B cell (primary cell): Measurements from ENCODE around the gene GFI1B. TPM values are rescaled to one million over a fixed set of nuclear protein-coding genes. Genes with fewer than 3 reads are reported as not detected.

Experiments
- ATAC-seq: fragments of 200-7000 bp; cut with Tn5 transposase; one replicate; pipeline ENCODE4 v1.10.0; 2021; ENCODE audit warnings: low read depth, mild to moderate bottlenecking, moderate number of reproducible peaks, moderate library complexity
- CTCF ChIA-PET: fragments of 350-600 bp; sonication (Branson Sonifier 250); formaldehyde crosslinking; loops from one replicate; lab custom pipeline; 2021; ENCODE audit warnings: antibody characterized with exemption, inconsistent platforms; lab: Charles Lee
- POLR2A ChIA-PET: fragments of 350-600 bp; sonication (Branson Sonifier 250); formaldehyde crosslinking; loops from one replicate; lab custom pipeline; 2021; ENCODE audit warnings: antibody characterized with exemption; lab: Charles Lee
- DNase-seq: peaks from one replicate; pipeline ENCODE4 v3.0.0; 2013
- H2AFZ ChIP-seq: 2 replicates; pipeline ENCODE4 v1.6.1; 2012; ENCODE audit warnings: mild to moderate bottlenecking, low read depth, low read length; ENCODE audit not compliant: insufficient read depth, poor library complexity, severe bottlenecking
- H3K27ac ChIP-seq, 2 donors: 1 replicate in 1 of 2; 2 replicates in 1 of 2; pipeline ENCODE4 v1.5.1; 2012 to 2013; ENCODE audit warnings: low read length in 2 of 2, mild to moderate bottlenecking in 2 of 2, moderate library complexity in 1 of 2
- H3K27me3 ChIP-seq, 4 experiments: fragments of 200-600 bp in 1 of 4; sonication (generic) in 1 of 4; replicated peaks in 1 of 4; 1 replicate in 2 of 4; 2 replicates in 2 of 4; pipeline versions ENCODE4 v1.6.1 to v1.7.0; 2013 to 2016; ENCODE audit warnings: low read length in 3 of 4, mild to moderate bottlenecking in 2 of 4, mixed read lengths in 1 of 4, moderate library complexity in 1 of 4; ENCODE audit not compliant: insufficient read depth in 4 of 4, control insufficient read depth in 3 of 4; ENCODE audit errors: control extremely low read depth in 1 of 4
- H3K36me3 ChIP-seq, 2 experiments: replicated peaks in 1 of 2; 1 replicate in 1 of 2; 2 replicates in 1 of 2; pipeline versions ENCODE4 v1.6.1 to v1.7.1; 2013; ENCODE audit warnings: low read length in 1 of 2; ENCODE audit not compliant: insufficient read depth in 2 of 2, control insufficient read depth in 1 of 2; ENCODE audit errors: control extremely low read depth in 1 of 2, extremely low read depth in 1 of 2
- H3K4me1 ChIP-seq, 2 donors: fragments of 200-600 bp in 1 of 2; sonication (generic) in 1 of 2; 1 replicate in 1 of 2; 2 replicates in 1 of 2; pipeline versions ENCODE4 v1.5.1 to v1.6.1; 2013 to 2017; ENCODE audit warnings: low read length in 2 of 2; ENCODE audit not compliant: control insufficient read depth in 2 of 2, insufficient read depth in 2 of 2
- H3K4me2 ChIP-seq: replicated peaks from 2 replicates; pipeline ENCODE3; 2012; ENCODE audit warnings: mild to moderate bottlenecking, low read depth, low read length; ENCODE audit not compliant: poor library complexity, severe bottlenecking
- H3K4me3 ChIP-seq, 5 experiments: fragments of 200-600 bp in 1 of 5; sonication (generic) in 1 of 5; 1 replicate in 3 of 5; 2 replicates in 2 of 5; pipeline versions ENCODE4 v1.5.1 to v1.7.0; 2011 to 2016; ENCODE audit warnings: low read length in 4 of 5, mild to moderate bottlenecking in 4 of 5, low read depth in 2 of 5, control low read depth in 1 of 5, moderate library complexity in 1 of 5; ENCODE audit not compliant: insufficient read depth in 1 of 5; ENCODE audit errors: control extremely low read depth in 1 of 5, extremely low read depth in 1 of 5
- H3K79me2 ChIP-seq: fragments of 200-600 bp; sonication (generic); one replicate; pipeline ENCODE4 v1.6.0; 2016; ENCODE audit warnings: low read length; ENCODE audit not compliant: control insufficient read depth, insufficient read depth
- H3K9ac ChIP-seq: fragments of 200-600 bp; sonication (generic); 2 replicates; pipeline ENCODE4 v1.6.1; 2017; ENCODE audit warnings: mild to moderate bottlenecking, low read length, moderate library complexity
- H3K9me3 ChIP-seq, 3 donors: one replicate each; pipeline versions ENCODE4 v1.6.1 to v1.7.1; 2013; ENCODE audit warnings: low read length in 2 of 3; ENCODE audit not compliant: control insufficient read depth in 2 of 3, insufficient read depth in 1 of 3; ENCODE audit errors: control extremely low read depth in 1 of 3
- H4K20me1 ChIP-seq: 2 replicates; pipeline ENCODE4 v1.6.0; 2012; ENCODE audit warnings: mild to moderate bottlenecking, low read length; ENCODE audit not compliant: insufficient read depth, control insufficient read depth, poor library complexity, severe bottlenecking
- H3K27ac Mint-ChIP-seq: one replicate; pipeline ENCODE4 v1.8.0; 2021; ENCODE audit warnings: mixed read lengths
- H3K27me3 Mint-ChIP-seq: one replicate; pipeline ENCODE4 v1.8.0; 2021; ENCODE audit warnings: mixed read lengths
- H3K4me1 Mint-ChIP-seq: one replicate; pipeline ENCODE4 v1.8.0; 2021; ENCODE audit warnings: mixed read lengths
- H3K4me3 Mint-ChIP-seq: one replicate; pipeline ENCODE4 v1.8.0; 2021; ENCODE audit warnings: mixed read lengths
- H3K9me3 Mint-ChIP-seq: one replicate; pipeline ENCODE4 v1.8.0; 2022; ENCODE audit warnings: mixed read lengths; ENCODE audit not compliant: insufficient read depth
- EZH2 ChIP-seq: IDR thresholded peaks from 2 replicates; pipeline ENCODE4 v1.6.1; 2012; ENCODE audit warnings: borderline replicate concordance, low read depth, mild to moderate bottlenecking, moderate library complexity, low read length; ENCODE audit not compliant: insufficient read depth, poor library complexity, severe bottlenecking
- WGBS: methylation state at CpG from one replicate; pipeline ENCODE4 v1.1.5; 2013; ENCODE audit warnings: missing lambda C conversion rate; ENCODE audit not compliant: insufficient coverage; 5-methylcytosine and 5-hydroxymethylcytosine counted together
- intact Hi-C: fragments of 100-400 bp; cut with micrococcal nuclease; formaldehyde crosslinking; loops from one replicate; pipeline ENCODE4 v1.10.0; 2022
- polyA plus RNA-seq: library from polyadenylated mRNA; depleted of rRNA; stranded (reverse); fragments of >200 nt; gene quantifications from 2 replicates; pipeline ENCODE4 v1.2.3, GENCODE V29; 2012
- total RNA-seq, 2 donors: library from RNA; stranded (reverse); fragments of 120-200 nt in 1 of 2; gene quantifications; 1 replicate in 1 of 2; 2 replicates in 1 of 2; pipeline versions ENCODE4 v1.2.3 to v1.2.4, GENCODE V29; 2013 to 2022
- TF ChIP-seq, protein P1 (sequence below): fragments of 200-600 bp; IDR thresholded peaks from one replicate; pipeline ENCODE4 v1.8.0; 2022; ENCODE audit warnings: antibody characterized with exemption, mild to moderate bottlenecking

Gene GFI1B
- total and polyA plus RNA-seq, 2 donors (not counting 1 experiment from before 2014, with no cell fraction given): 0.09 TPM; not detected in 1

DNA sequence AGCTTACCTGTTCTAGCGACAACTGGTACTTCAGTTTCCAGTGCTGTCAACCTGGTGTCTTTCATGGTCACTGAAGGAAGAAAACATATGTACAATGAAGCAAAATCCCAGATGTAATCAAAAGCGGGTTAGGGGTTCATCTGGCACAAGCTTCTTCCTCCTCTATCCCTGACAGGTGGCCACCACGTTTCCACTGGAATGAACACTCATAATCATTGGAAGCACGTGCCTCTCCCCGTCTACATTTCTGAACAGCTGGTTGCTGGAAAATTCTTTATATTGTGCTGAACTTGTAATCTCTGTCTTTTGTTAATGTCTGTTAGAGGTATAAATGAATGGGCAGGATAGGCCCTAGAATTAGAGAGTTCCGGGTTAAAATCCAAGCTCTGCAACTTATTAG, 43.5 kb upstream of the GFI1B start:
- Histone ChIP-seq H3K27me3 (no peaks in the 10 kb centered on the region), H2AFZ (no peak overlapping the region), H3K27ac (no peak overlapping the region), H3K36me3 (peaks cover 4 to 26% of the 10 kb centered on the region in 2 experiments), H3K9me3 (no peaks in the 10 kb centered on the region), H3K9ac (no peak overlapping the region), H4K20me1 (peaks cover 52% of the 10 kb centered on the region), H3K4me1 (no peaks in the 10 kb centered on the region), H3K4me2 (no peak overlapping the region), H3K4me3 (no peak overlapping the region), H3K79me2 (peaks cover 47% of the 10 kb centered on the region)
- no peak for DNase-seq
- no peaks in the 10 kb centered on the region for H3K4me1 Mint-ChIP-seq
- intact Hi-C loops: no loop called here
- H3K27me3 Mint-ChIP-seq: no peaks in the 10 kb centered on the region
- ATAC-seq: no peak
- no peak overlapping the region for H3K4me3 Mint-ChIP-seq
- TF ChIP-seq, protein P1, sequence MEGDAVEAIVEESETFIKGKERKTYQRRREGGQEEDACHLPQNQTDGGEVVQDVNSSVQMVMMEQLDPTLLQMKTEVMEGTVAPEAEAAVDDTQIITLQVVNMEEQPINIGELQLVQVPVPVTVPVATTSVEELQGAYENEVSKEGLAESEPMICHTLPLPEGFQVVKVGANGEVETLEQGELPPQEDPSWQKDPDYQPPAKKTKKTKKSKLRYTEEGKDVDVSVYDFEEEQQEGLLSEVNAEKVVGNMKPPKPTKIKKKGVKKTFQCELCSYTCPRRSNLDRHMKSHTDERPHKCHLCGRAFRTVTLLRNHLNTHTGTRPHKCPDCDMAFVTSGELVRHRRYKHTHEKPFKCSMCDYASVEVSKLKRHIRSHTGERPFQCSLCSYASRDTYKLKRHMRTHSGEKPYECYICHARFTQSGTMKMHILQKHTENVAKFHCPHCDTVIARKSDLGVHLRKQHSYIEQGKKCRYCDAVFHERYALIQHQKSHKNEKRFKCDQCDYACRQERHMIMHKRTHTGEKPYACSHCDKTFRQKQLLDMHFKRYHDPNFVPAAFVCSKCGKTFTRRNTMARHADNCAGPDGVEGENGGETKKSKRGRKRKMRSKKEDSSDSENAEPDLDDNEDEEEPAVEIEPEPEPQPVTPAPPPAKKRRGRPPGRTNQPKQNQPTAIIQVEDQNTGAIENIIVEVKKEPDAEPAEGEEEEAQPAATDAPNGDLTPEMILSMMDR: no peak
- no peak for TF ChIP-seq EZH2
- 94% methylated on average over 3 of the region's 6 CpGs for WGBS
- ChIA-PET POLR2A (interaction anchor here (1.1 kb wide), 1 partner anchor 10 kb away, joined by 4 read pairs; no protein-coding TSS in a partner anchor), CTCF (interaction anchor here (0.6 to 1.4 kb wide), 4 partner anchors 8 to 262 kb away, joined by 3 to 5 read pairs (median 3); no protein-coding TSS in a partner anchor)
- no peak overlapping the region for H3K27ac Mint-ChIP-seq
- no peaks in the 10 kb centered on the region for H3K9me3 Mint-ChIP-seq

DNA sequence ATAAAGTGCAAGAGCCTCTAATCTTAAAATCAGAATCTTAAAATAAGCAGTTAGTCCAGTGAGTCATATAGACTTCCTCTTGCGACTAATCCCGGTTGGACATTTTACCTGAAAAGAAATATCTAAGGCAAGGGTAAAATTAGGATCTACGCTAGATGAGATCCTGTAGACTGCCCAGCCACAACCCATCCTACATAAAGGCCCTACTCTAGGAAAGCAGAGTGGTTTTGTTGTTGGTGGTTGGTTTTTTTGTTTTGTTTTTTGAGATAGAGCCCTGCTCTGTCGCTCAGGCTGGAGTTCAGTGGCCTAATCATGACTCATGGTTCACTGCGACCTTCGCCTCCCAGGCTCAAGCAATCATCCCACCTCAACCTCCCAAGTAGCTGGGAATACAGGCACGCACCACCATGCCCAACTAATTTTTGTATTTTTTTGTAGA, 41.0 kb upstream of the GFI1B start:
- no peak overlapping the region for H3K4me3 Mint-ChIP-seq
- WGBS: 95% methylated on average over 3 of the region's 7 CpGs
- peaks cover 2 to 13% of the 10 kb centered on the region in 2 experiments for H3K36me3 ChIP-seq
- H2AFZ ChIP-seq: no peak overlapping the region
- H3K27me3 Mint-ChIP-seq: no peaks in the 10 kb centered on the region
- H3K9me3 ChIP-seq: no peaks in the 10 kb centered on the region
- ChIA-PET POLR2A (no interaction called here), CTCF (interaction anchor here (0.6 kb wide), 1 partner anchor 272 kb away, joined by 3 read pairs; no protein-coding TSS in a partner anchor)
- H3K27ac ChIP-seq: no peak overlapping the region
- H3K4me3 ChIP-seq: no peak overlapping the region
- H3K4me2 ChIP-seq: no peak overlapping the region
- no peak for DNase-seq
- intact Hi-C loops: no loop called here
- H3K9me3 Mint-ChIP-seq: no peaks in the 10 kb centered on the region
- no peaks in the 10 kb centered on the region for H3K27me3 ChIP-seq
- TF ChIP-seq, protein P1: no peak
- TF ChIP-seq EZH2: no peak
- no peak overlapping the region for H3K27ac Mint-ChIP-seq
- peaks cover 63% of the 10 kb centered on the region for H4K20me1 ChIP-seq
- no peak for ATAC-seq
- H3K4me1 ChIP-seq: peaks cover 0 to 4% of the 10 kb centered on the region in 2 donors
- peaks cover 3% of the 10 kb centered on the region for H3K4me1 Mint-ChIP-seq
- H3K9ac ChIP-seq: no peak overlapping the region
- peaks cover 70% of the 10 kb centered on the region for H3K79me2 ChIP-seq
